ENCODE results near the gene PPP1R2. TPM values are rescaled to one million over a fixed set of nuclear protein-coding genes. Genes with fewer than 3 reads are reported as not detected.

PPP1R2 gene
- total and polyA plus RNA-seq, 2 of the 13 experiments (the other 11 are each of a cell fraction or from before 2014, with no cell fraction given) = 36.5 to 86.5 TPM

GRCh38 chr3:195542698-195543499 is at the start of gene PPP1R2 (continued):
- peak; percentile 82; the same call in 1 of the 2 replicates for TF ChIP-seq SALL2 (CRISPR knock-in tag; IDR thresholded peaks at IDR 0.05)
- no peak for TF ChIP-seq ZNF253 (CRISPR knock-in tag; IDR thresholded peaks at IDR 0.05; ENCODE audit: borderline replicate concordance)
- no peak for TF ChIP-seq ZNF276 (CRISPR knock-in tag; IDR thresholded peaks at IDR 0.05; ENCODE audit: low read depth)
- no peak for TF ChIP-seq ZNF609 (CRISPR knock-in tag; IDR thresholded peaks at IDR 0.05; ENCODE audit: borderline replicate concordance)
- peak; percentile 97 for TF ChIP-seq RBFOX2 (IDR thresholded peaks at IDR 0.05; ENCODE audit: low read depth, low read length)
- no peak; the same call in 1 of the 2 replicates for TF ChIP-seq FOXO1 (CRISPR knock-in tag; IDR thresholded peaks at IDR 0.05)
- peak; percentile 79; the same call in 1 of the 2 replicates for TF ChIP-seq IRF9 (CRISPR knock-in tag; IDR thresholded peaks at IDR 0.05; ENCODE audit: borderline replicate concordance)
- no peak for TF ChIP-seq ZNF580 (CRISPR knock-in tag; IDR thresholded peaks at IDR 0.05; ENCODE audit: borderline replicate concordance, low read depth)
- no peak for TF ChIP-seq FLYWCH1 (CRISPR knock-in tag; IDR thresholded peaks at IDR 0.05)
- TF ChIP-seq ZNF619 (CRISPR knock-in tag; IDR thresholded peaks at IDR 0.05) = peak; percentile 31; the same call in 1 of the 2 replicates
- 0 out of 2 replicates have a peak, but pooled peaks have one; percentile 26 for TF ChIP-seq ZNF501 (CRISPR knock-in tag; IDR thresholded peaks at IDR 0.05)
- TF ChIP-seq KLF15 (CRISPR knock-in tag; IDR thresholded peaks at IDR 0.05; ENCODE audit: borderline replicate concordance) = no peak
- peak; percentile 86 for TF ChIP-seq ZNF709 (CRISPR knock-in tag; IDR thresholded peaks at IDR 0.05)
- no peak for TF ChIP-seq MAFF (IDR thresholded peaks at IDR 0.05; ENCODE audit: low read depth, low read length)
- TF ChIP-seq ZNF547 (CRISPR knock-in tag; IDR thresholded peaks at IDR 0.05) = no peak
- TF ChIP-seq ARHGAP35 (CRISPR knock-in tag; IDR thresholded peaks at IDR 0.05; ENCODE audit: borderline replicate concordance) = peak; percentile 78; the same call in 1 of the 2 replicates
- peak; percentile 72 for TF ChIP-seq ASH2L (IDR thresholded peaks at IDR 0.05; ENCODE audit: insufficient read length, low read depth, low read length)
- peak; percentile 89 for TF ChIP-seq ATF7-NPFF (CRISPR knock-in tag; IDR thresholded peaks at IDR 0.05; ENCODE audit: low read depth)
- peak; percentile 85; the same call in 1 of the 2 replicates for TF ChIP-seq ZSCAN21 (CRISPR knock-in tag; IDR thresholded peaks at IDR 0.05; ENCODE audit: borderline replicate concordance)
- TF ChIP-seq ZNF572 (CRISPR knock-in tag; IDR thresholded peaks at IDR 0.05) = no peak
